ENCODE measurements around the gene ANKRD13B. TPM values are rescaled to one million over a fixed set of nuclear protein-coding genes. Genes with fewer than 3 reads are reported as not detected.
A peak's percentile ranks its signal among the peaks of the same experiment; 100 is the strongest.

ANKRD13B gene
- total RNA-seq, 1 donor from 2014 or later = 17.9 TPM

DNA sequence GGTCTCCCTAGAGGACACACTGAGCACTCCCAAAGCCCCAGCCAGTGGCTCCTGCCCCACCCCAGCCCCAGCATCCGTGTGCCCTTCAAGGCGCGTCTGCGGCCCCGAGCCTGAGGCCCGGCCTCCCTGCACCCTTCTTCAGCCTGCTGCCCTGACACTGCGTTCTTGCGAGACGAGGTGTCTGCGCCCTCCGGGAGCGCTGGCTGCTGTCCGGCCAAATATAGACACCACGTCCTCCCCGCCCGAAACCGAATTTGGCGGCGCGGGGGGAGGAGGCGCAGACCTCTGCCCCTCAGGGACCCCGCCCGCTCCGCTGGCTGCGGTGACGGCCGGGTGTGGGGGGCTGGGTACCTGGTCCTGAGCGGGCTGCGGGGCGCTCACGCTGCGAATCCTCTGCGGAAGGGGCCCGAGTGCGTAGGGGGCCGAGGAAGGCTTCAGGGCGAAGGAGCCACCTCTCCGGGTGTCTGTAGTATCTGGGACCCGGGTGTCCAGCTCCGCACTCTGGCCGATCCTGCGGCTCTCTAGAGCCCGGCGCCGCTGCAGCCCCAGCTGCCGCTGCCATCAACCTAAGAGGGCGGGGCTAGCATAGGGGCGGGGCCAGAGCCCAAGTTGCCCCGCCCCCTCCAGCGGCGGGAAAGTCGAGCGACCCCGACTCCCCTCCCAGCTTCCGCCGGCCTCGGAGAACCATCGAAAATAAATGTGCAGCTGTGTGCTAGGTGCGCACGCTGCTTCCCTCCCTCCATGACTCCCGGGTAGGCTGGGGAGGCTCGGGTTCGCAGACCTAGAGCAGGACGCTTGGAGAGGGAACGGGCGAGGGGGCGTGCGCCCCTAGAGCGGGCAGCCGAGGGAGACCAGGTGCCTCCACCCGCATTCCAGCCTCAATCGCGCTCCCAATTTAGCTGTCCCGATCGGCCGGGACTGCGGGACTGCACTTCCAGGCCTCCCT lies 29.7 kb downstream of the ANKRD13B start, which contains the start of gene CORO6:
TSS of gene CORO6 (minus strand) at position 576 of the 946 bp plus-strand sequence. CDS start 1,491 bp downstream, outside the sequence.
- TF ChIP-seq, protein P1, sequence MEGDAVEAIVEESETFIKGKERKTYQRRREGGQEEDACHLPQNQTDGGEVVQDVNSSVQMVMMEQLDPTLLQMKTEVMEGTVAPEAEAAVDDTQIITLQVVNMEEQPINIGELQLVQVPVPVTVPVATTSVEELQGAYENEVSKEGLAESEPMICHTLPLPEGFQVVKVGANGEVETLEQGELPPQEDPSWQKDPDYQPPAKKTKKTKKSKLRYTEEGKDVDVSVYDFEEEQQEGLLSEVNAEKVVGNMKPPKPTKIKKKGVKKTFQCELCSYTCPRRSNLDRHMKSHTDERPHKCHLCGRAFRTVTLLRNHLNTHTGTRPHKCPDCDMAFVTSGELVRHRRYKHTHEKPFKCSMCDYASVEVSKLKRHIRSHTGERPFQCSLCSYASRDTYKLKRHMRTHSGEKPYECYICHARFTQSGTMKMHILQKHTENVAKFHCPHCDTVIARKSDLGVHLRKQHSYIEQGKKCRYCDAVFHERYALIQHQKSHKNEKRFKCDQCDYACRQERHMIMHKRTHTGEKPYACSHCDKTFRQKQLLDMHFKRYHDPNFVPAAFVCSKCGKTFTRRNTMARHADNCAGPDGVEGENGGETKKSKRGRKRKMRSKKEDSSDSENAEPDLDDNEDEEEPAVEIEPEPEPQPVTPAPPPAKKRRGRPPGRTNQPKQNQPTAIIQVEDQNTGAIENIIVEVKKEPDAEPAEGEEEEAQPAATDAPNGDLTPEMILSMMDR (IDR thresholded peaks at IDR 0.05; ENCODE audit: insufficient read depth, low read depth, low read length) = no peak
- no peak for TF ChIP-seq EZH2 (IDR thresholded peaks at IDR 0.05; ENCODE audit: insufficient read depth, low read length)
- H3K36me3 Mint-ChIP-seq (ENCODE audit: low read depth, unreplicated experiment) = no peaks in the 10 kb centered on the region
- peak within 1 kb of the TSS; percentile 37 for H3K9ac ChIP-seq (ENCODE audit: low read length)
- peaks cover 11% of the 10 kb centered on the region for H3K4me1 ChIP-seq (ENCODE audit: insufficient read depth, low read length)
- no peaks in the 10 kb centered on the region for H3K79me2 ChIP-seq (ENCODE audit: insufficient read depth, low read length)
- no peaks in the 10 kb centered on the region for H3K9me3 ChIP-seq (ENCODE audit: insufficient read depth, low read depth, low read length)
- H3K27ac Mint-ChIP-seq (ENCODE audit: unreplicated experiment) = peak within 1 kb of the TSS; percentile 41
- DNase-seq (ENCODE audit: low read depth) = no peak
- H4K20me1 ChIP-seq (ENCODE audit: insufficient read depth, low read length) = peaks cover 8% of the 10 kb centered on the region
- peak within 1 kb of the TSS; percentile 33 for H2AFZ ChIP-seq (ENCODE audit: low read depth, low read length)
- no peaks in the 10 kb centered on the region for H3K36me3 ChIP-seq (ENCODE audit: insufficient read depth, low read length)
- no peaks in the 10 kb centered on the region for H3K27me3 Mint-ChIP-seq (ENCODE audit: low read depth, unreplicated experiment)
- H3K4me2 ChIP-seq (ENCODE audit: low read length) = peak within 1 kb of the TSS; percentile 80
- no peaks in the 10 kb centered on the region for H3K27me3 ChIP-seq (ENCODE audit: insufficient read depth, low read length)
- peak within 1 kb of the TSS; percentile 47 for H3K4me3 ChIP-seq (ENCODE audit: insufficient read depth, low read depth, low read length)
- H3K9me3 Mint-ChIP-seq (ENCODE audit: unreplicated experiment) = no peaks in the 10 kb centered on the region
- peak within 1 kb of the TSS; percentile 83 for H3K4me3 Mint-ChIP-seq (ENCODE audit: unreplicated experiment)
- peaks cover 16% of the 10 kb centered on the region for H3K4me1 Mint-ChIP-seq (ENCODE audit: low read depth, unreplicated experiment)
- no peak within 1 kb of the TSS for H3K27ac ChIP-seq (ENCODE audit: low read depth, low read length)
- no peak for FAIRE-seq

DNA sequence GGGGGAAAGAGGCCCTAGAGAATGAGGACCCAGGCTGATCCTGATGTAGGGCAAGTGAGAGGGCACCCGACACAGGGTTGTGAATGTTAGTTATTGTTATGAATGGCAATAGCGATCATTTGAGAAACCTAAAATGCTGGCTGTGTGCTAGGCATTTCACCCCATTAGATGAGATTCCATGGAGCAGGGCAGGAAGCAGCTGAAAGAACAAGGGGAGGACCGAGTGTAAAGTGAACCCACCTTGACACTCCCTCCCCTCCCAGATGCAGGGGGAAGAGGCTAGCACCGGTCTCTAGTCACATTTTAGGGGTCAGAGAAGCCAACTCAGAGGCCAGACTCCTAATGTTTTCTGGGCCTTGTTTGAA lies 30.3 kb downstream of the ANKRD13B start:
- TF ChIP-seq, protein P1 (IDR thresholded peaks at IDR 0.05; ENCODE audit: insufficient read depth, low read depth, low read length) = no peak
- TF ChIP-seq EZH2 (IDR thresholded peaks at IDR 0.05; ENCODE audit: insufficient read depth, low read length) = no peak
- Histone ChIP-seq H4K20me1 (ENCODE audit: insufficient read depth, low read length) (peaks cover 11% of the 10 kb centered on the region), H3K27me3 (ENCODE audit: insufficient read depth, low read length) (no peaks in the 10 kb centered on the region), H3K36me3 (ENCODE audit: insufficient read depth, low read length) (no peaks in the 10 kb centered on the region), H3K4me2 (ENCODE audit: low read length) (peak overlapping the region; percentile 80), H3K79me2 (ENCODE audit: insufficient read depth, low read length) (no peaks in the 10 kb centered on the region), H3K4me1 (ENCODE audit: insufficient read depth, low read length) (peaks cover 6% of the 10 kb centered on the region), H3K27ac (ENCODE audit: low read depth, low read length) (no peak overlapping the region), H3K9me3 (ENCODE audit: insufficient read depth, low read depth, low read length) (no peaks in the 10 kb centered on the region), H3K9ac (ENCODE audit: low read length) (no peak overlapping the region), H3K4me3 (ENCODE audit: insufficient read depth, low read depth, low read length) (peak overlapping the region; percentile 47), H2AFZ (ENCODE audit: low read depth, low read length) (no peak overlapping the region)
- peak overlapping the region; percentile 41 for H3K27ac Mint-ChIP-seq (ENCODE audit: unreplicated experiment)
- FAIRE-seq (no peak), DNase-seq (ENCODE audit: low read depth) (no peak)
- H3K27me3 Mint-ChIP-seq (ENCODE audit: low read depth, unreplicated experiment) = no peaks in the 10 kb centered on the region
- no peaks in the 10 kb centered on the region for H3K36me3 Mint-ChIP-seq (ENCODE audit: low read depth, unreplicated experiment)
- H3K4me1 Mint-ChIP-seq (ENCODE audit: low read depth, unreplicated experiment) = peaks cover 15% of the 10 kb centered on the region
- no peaks in the 10 kb centered on the region for H3K9me3 Mint-ChIP-seq (ENCODE audit: unreplicated experiment)
- H3K4me3 Mint-ChIP-seq (ENCODE audit: unreplicated experiment) = peak overlapping the region; percentile 83

All from astrocyte (in vitro differentiated cells and primary cell).